Stimulated activated CD8-positive, alpha-beta memory T cell treated with anti-CD3 and anti-CD28 coated beads, Interleukin-4, amount 100 ng/mL, for 48 hours (primary cell): ENCODE results near the gene TESK1.

Experiments used
- DNase-seq: peaks from one replicate; pipeline ENCODE4 v3.0.0-alpha.2; 2020

Gene TESK1, protein sequence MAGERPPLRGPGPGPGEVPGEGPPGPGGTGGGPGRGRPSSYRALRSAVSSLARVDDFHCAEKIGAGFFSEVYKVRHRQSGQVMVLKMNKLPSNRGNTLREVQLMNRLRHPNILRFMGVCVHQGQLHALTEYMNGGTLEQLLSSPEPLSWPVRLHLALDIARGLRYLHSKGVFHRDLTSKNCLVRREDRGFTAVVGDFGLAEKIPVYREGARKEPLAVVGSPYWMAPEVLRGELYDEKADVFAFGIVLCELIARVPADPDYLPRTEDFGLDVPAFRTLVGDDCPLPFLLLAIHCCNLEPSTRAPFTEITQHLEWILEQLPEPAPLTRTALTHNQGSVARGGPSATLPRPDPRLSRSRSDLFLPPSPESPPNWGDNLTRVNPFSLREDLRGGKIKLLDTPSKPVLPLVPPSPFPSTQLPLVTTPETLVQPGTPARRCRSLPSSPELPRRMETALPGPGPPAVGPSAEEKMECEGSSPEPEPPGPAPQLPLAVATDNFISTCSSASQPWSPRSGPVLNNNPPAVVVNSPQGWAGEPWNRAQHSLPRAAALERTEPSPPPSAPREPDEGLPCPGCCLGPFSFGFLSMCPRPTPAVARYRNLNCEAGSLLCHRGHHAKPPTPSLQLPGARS

DNA sequence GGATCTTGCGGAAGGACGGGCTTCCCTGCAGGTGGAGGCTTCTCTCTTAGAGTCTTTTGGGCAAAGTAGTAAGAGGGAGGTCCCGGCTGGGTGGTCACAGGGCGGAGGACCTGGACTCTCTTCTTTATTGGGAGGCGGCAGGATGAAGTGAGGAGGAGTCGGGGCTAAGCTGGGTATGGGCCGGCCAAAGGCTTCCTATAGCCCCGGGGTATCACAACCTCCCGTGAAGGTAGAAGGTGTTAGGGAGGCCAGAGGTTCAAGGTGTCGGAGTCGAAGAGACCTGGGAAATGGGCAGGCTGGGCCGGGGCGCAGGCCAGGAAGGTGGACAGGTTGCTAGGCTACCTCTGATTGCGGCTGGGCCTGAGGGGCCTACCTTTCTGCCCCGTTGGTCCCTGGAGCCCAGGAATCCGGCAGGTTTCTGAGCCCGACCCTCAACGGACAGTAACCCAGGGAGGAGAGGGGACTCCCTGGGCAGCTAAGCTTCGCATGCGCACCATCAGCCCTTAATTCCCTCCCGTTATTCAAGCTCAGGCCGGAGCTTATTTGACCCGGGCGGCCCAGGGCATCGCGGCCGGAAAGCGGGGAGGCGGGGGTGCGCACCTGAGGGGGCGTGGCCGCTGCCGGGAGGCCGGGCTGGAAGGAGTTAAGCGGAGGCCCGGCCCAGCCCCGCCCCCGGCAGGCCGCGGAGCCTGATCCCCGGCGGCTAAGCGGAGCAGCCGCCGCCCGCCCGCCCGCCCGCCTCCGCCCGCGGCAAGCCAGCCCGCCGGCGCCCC is at the start of gene TESK1:
Gene TESK1, plus strand, starts transcription at position 685 of the 773 bp plus-strand sequence. CDS start 358 bp downstream, outside the sequence.
- DNase-seq = peak; percentile 89

DNA sequence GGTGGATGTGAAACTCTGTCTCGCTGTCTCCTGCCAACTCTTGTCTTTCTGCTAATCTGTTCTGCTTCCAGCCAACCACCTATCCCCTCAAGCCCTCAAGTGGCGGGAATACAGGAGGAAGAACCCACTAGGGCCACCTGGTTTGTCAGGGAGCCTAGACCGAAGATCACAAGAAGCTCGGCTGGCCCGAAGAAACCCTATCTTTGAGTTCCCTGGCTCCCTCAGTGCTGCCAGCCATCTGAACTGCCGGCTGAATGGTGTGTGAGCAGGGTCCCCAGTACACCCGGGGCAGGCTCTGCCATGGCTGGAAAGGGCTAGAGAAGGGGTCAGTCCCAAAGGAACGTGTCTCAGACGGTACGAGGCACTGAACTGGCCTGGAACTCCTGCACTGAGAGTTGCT is 49.2 kb upstream of the TESK1 start:
- DNase-seq = no peak

DNA sequence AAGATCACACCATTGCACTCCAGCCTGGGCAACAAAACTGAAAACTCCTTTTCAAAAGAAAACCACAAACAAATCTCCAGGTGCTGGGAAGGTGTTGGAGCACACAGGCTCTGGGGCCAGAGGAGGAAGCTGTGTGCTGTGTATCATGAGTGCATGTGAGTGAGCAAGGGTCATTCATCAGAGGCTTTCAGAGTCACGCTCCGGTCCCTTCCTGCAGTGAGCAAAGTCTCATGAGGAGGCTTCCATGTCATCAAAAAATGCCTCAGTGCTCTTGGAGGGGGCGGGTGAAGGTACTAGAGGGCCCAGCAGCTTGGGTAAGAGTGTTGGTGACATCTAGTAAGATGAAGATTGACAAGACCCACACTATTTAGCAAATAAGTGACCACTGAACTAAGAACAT is 48.3 kb upstream of the TESK1 start:
- no peak for DNase-seq

DNA sequence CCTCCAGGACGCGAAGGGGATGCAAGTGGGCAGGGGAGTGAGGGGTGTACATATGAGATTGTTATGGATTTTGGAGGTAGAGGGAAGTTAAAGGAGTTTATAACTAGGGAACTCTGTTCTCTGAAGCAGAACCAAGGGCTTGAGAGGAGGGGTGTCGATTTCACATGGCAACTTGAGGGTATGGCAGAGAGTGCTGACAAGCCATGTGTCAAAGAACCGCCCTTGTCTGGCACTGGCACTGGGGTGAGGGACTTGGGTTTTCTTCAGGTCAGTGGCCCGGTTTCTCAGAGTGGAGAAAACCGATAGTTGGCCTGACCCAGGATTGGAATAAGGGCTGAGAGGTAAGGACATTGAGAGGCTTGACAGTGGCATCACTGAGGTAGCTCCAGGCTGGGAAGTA is 47.7 kb upstream of the TESK1 start:
- DNase-seq = no peak

DNA sequence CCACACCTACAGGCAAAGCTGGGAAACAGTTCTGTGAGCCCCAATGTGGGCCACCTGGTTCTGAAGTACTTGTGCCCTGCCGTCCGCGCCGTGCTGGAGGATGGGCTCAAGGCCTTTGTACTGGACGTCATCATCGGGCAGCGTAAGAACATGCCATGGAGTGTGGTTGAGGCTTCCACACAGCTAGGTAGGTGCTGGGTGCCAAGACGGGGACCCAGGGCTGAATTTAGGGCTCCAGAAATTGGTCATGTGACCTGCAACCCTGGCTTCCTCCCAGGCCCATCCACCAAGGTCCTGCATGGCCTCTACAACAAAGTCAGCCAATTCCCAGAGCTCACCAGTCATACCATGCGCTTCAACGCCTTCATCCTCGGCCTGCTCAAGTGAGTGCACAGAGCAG is 46.9 kb upstream of the TESK1 start:
- no peak for DNase-seq

- DNase-seq = no peak
Observed at GRCh38 chr9:35559792-35560530, 45.1 kb upstream of the TESK1 start.

GRCh38 chr9:35560625-35561337 is 44.3 kb upstream of the TESK1 start:
- DNase-seq = no peak

DNA sequence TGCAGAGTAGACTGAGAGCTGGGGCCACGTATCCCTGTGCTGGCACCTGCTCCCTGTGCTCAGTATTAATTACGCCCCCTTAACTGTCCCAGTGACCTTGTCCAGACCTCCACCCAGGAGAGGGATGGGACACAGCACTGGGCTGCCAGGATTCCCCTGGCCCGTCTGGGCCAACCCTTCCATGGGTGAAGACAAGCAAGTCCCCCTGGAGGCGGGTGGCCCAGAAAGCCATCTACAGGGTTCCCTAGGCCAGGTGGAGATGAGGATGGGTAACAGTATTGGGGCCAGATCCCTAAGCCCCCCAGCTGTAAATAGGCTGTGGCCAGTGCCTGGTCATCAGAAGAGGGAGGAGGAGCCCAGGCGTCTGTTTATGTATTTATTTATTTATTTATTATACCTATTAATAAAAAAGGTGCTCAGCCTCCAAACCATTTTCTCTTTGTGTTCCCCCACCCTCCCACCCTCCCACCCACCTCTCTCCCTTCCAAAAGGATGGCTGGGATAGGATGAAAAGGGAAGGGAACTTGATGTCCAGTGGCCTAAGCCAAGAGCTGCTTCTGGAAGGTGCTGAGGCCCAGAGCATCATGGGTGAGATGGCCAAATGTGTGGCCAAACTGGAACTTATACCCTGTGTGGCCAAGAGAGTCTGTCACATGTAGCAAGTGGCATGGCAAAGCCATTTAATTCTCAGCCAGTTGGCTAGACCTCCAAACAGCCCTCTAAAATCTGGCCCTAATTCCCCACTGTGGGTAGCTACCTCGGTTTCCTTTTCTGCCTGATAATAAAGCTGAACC is 43.4 kb upstream of the TESK1 start:
- DNase-seq = no peak

- no peak for DNase-seq
Observed at GRCh38 chr9:35562895-35563780, 41.9 kb upstream of the TESK1 start.

DNA sequence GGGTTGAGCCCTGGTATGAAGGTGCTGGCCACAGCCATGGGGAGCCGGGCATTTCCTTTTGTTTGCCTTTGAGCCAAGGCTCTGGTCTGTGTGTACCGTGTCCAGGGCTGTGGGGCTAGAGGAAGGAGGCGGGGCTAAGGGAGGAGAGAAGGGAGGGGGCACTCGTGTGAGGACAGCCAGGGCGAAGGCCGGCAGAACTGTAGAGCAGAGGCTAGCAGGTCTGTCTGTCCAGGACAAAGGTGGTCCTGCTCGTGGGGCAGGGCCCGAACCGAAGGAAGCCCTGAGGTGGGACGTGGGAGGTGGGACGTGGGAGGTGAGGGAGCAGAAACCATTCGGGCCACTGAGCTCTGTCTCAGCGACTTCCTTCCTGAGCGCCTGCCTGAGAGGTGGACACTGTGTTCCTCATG is 41.3 kb upstream of the TESK1 start:
- DNase-seq = no peak

DNA sequence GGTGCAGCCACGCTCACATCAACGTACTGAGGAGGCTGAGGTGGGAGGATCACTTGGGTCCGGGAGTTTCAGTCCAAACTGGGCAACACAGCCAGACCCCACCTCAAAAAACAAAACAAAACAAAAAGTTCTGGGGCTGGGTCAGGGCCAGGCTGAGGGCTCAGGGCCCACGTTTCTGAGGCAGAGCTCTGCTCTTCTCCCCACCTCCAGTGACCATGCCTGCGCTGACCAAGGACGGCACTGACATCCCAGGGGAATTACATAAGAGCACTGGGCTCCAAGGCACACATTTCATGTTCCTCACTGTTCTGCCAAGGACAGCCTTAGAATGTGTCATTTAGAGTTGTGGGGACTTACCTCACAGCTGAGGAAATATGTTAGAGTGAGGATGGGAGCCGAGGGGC is 40.4 kb upstream of the TESK1 start:
- no peak for DNase-seq

- no peak for DNase-seq
Observed at GRCh38 chr9:35566417-35566816, 38.6 kb upstream of the TESK1 start.

GRCh38 chr9:35568196-35568595 is 36.9 kb upstream of the TESK1 start:
- DNase-seq = no peak

DNA sequence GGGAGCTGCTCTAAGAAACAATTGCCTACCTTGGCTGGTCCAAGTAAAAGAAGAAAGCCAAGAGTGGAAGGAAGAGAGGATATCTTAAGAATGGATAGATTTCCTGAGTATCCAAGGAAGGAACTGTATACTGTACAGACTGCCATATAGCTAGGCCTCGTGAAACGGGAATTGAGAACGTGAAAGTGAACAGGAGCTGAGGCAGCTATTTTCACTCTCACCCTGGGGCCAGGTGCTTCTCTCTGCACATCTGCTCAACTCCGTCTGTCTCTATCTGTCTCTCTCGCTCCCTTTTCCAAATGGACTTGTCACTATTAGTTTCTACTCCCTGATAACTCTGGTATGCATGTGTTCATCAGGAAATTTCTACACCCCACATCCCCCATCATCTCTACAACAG is 35.9 kb upstream of the TESK1 start:
- no peak for DNase-seq

GRCh38 chr9:35570709-35571504 is 34.2 kb upstream of the TESK1 start:
- peak; percentile 68 for DNase-seq

- no peak for DNase-seq
Observed at GRCh38 chr9:35574578-35575122, 30.4 kb upstream of the TESK1 start.

DNA sequence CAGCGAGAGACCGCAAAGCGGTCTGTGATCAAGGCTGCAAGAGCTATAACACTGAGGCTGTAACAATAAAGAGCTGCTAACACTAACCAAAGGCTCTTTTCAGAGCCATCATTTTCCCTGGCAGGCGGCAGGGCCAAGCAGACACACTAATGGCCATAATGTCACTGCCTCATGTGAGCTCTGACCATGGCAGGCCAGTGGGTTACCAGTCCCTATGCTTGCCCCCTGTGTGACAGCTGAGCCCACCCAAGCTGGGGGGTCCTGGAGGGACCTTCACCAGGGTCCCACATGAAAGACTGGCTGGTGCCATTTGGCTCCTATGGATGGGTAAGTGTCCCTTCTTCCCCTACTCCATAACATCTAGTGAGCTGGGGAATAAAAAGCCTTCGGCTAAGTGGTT is 29.6 kb upstream of the TESK1 start:
- DNase-seq = no peak

DNA sequence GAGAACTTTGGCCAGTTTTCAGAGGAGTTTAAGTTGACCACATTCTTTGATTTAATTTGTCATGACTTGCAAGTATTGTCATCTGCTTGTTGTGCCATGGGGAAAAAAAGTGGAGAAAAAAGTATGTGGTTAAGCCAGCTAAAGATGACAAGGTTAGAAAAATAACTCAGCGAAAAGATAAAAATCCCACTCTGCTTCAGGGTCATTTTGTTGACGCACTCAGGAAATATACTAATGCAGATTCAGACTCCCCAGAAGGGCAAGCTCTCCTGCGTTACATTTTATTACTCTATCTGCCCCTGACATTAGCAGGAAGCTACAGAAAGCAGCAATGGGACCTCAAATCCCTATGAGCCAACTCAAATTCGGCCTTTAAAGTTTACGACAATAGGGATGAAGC is 27.6 kb upstream of the TESK1 start:
- no peak for DNase-seq

DNA sequence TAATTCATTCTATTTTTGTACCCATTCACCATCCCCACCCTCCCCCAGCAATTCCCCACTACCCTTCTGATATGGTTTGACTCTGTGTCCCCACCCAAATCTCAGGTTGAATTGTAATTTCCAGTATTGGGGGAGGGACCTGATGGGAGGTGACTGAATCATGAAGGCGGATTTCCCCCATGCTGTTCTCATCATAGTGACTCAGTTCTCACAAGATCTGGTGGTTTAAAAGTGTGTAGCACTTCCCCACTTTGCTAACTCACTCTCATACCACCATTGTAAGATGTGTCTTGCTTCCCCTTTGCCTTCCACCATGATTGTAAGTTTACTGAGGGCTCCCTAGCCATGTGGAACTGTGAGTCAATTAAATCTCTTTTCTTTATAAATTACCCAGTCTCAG is 25.9 kb upstream of the TESK1 start:
- DNase-seq = peak; percentile 42
